GM21619 (cell line): ENCODE measurements around the gene NUTF2.

Experiments
- ATAC-seq: cut with Tn5 transposase; IDR thresholded peaks from one replicate; pipeline ENCODE4 v1.9.1; 2021; ENCODE audit not compliant: unreplicated experiment

The NUTF2 gene

GRCh38 chr16:67846320-67847063, at the start of gene NUTF2:
Gene NUTF2, plus strand, starts transcription at chr16:67846933. Its CDS starts 18,198 bp downstream, at chr16:67865131.
- ATAC-seq, result peak; percentile 46

DNA sequence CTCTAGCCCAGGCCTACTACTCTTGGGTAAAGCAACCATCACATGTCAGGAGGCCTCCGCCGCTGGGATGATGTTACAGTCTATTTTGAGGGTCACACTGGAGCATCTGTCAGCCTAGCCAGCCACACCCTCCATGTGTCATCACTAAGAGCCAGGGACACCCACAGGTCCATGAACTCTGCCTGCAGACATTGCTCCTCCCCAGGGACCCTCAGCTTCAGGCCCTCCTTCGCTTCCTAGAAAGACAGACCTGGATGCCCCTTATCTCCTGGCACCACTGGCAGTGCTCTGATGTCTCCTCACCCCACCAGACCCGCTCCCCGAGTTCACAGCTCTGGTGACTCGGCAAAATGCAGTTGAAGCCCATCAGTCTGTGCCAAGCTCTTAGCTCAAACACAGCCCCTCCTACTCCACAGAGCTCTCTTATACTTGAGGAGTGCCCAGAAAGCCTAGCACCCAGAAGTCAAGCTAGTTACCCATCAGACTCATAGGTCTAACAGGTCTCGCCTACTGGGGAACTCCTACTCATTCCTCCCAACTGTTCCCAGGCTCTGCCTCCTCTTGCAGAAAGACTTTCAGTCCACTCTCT, 46.3 kb upstream of the NUTF2 start:
- ATAC-seq, result no peak

- ATAC-seq, result no peak
Measured at GRCh38 chr16:67801241-67801640, 45.5 kb upstream of the NUTF2 start.

DNA sequence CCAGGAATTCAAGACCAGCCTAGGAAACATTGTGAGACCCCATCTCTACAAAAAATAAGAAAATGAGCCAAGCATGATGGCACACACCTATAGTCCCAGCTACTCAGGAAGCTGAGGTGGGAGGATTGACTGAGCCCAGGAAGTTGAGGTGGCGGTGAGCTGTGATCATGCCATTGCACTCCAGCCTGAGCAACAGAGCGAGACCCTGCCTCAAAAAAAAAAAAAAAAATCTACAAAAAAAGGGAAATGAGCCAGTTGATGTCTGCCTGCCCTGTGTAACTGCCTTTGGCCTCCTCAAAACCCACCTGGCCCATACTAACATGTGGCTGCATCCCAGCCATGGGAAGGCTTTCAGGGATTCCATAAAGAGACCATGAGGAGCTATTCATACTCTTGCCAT, 44.9 kb upstream of the NUTF2 start:
- ATAC-seq, result no peak

DNA sequence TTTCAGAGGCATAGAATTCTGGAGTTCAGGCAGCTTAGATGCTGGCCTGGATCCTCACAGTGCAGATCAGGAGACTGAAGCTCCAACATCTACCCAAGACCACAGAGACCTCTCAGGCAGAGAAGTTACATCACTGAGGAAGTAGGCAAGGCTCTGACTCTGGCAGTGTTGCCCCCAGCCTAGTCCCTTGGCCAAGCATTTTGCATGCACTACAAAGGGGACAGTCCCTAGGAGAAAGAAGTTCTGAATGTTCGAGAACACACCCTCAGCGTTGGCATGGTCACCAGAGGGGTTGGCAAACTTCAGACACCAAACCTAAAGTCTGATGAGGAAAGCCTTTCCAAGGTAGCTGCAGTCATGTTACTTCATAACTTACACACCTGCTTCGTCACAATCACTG, 42.8 kb upstream of the NUTF2 start:
- no peak for ATAC-seq

DNA sequence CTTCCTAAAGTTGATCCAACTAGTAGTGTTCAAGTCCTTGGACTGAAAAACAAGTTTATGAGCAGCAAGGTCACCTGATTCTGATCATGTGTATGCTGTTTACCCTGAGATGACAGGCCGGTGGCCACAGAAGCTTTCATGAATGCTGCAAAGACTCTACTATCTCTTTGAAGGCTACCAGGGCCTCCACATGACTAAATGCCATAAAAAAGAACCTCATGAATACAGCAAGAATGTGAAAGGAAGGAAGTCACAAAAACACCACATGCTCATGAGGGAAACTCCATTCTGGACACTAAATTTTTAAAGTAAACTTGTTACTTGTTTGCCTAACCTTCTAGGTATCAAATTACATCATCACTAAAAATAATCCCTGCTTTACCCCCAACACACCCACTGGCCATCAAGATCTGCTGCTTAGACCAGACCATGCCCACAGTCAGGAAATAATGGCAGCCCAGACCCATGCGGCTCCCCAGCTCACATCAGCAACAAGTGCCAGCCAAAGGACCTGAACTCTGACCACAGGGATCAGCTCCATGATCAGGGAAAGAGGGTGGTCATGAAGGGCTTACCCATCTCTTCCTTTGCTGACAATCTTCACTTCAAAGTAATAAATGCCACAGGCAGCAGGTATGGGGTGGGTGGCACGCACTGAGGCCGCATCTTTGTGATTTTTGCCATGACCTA, 41.7 kb upstream of the NUTF2 start:
- no peak for ATAC-seq

DNA sequence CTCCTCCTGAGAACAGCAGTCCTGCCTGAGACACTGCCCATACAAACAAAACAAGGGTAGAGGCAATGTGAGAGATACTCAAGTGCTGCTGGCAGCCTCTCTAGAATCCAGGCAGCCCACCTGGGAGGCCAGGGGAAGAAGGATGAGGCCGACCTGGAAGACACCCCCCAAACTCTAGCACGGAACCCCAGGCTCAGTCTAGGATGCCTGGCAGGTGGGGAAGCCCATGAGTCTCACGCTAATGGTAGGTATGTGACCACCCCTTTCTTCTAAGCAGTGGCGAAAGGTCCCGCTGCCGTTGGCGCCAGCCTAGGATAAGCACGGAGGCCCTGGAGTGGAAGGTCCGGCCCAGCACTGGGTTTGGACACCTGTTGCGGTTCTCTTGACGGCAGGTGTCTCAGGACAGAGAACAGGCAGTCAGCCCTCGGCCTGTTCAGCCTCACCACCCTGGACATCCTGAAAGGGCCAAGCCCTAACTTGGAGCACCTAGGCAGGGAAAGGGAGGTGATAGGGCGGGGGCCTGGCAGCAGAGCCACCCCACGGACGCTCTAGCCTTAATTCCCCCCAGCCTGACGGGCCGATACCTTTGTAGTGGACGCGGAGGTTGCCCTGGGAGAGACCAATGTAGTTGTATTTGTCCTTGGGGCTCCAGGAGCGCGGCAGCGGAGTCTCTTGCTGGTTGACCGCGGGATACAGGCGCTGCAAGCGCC, 40.9 kb upstream of the NUTF2 start:
- no peak for ATAC-seq

DNA sequence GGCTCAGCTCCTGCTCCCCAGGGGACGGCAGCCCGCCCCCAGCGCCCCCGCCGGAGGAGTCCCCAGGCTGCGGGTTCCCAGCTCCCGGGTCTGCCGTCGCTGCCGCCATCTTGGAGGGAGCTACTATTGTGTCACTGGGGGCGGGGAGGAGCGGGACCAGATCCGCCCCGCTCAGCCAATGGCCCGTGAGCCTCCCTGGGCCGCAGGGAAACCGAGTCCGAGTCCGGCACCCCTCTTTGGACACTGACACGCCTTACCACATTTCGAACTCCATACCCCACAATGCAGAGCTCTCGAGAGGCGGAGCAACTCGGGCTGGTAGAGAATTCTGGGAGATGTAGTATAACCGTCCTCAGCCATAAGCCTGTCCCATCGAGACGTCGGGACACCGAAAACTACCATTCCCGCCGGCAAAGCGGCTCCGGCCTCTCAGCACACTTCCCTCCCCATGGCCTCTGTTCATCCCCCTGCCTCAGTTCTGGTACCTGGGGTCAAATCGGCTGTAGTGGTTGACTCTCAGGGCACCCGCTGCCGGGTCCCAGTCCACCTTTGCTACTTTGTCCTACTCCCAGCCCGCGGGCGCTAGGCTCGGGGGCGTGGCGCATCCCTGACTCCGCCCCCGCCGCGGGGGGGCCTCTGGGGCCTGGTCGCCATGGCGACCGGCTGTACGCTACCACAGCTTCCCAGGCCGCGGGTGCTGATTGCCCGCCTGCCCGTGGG, 40.1 kb upstream of the NUTF2 start, which contains the start of the genes RANBP10 and TSNAXIP1:
TSS of gene RANBP10 (minus strand) at position 133 of the 720 bp plus-strand sequence. CDS start at position 109, 24 bp downstream.
TSS of gene TSNAXIP1 (plus strand) at position 462 of the 720 bp plus-strand sequence. CDS start 261 bp downstream, outside the sequence.
- ATAC-seq, result peak; percentile 90

GRCh38 chr16:67807148-67807682, 39.5 kb upstream of the NUTF2 start:
- no peak for ATAC-seq

GRCh38 chr16:67811899-67812298, 34.8 kb upstream of the NUTF2 start:
- ATAC-seq, result no peak

DNA sequence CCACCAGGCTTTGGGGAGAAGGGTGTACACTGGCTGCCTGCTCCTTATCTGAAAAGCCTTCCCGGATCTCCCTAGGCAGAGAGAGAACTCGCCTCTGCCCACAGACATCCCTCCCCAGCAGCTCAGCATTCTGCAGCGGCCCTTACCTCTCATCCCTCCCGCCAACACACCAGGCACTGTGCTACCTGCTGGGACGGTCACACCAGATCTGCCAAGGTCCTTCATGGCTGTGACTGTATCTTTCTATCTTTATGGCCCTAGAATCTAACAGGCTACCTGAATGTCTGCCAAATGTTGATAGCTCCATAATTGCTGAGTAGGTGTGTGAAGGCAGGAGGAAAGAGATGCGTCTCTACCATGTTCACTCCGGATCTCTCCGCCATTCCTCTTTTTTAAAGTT, 32.2 kb upstream of the NUTF2 start:
- no peak for ATAC-seq

DNA sequence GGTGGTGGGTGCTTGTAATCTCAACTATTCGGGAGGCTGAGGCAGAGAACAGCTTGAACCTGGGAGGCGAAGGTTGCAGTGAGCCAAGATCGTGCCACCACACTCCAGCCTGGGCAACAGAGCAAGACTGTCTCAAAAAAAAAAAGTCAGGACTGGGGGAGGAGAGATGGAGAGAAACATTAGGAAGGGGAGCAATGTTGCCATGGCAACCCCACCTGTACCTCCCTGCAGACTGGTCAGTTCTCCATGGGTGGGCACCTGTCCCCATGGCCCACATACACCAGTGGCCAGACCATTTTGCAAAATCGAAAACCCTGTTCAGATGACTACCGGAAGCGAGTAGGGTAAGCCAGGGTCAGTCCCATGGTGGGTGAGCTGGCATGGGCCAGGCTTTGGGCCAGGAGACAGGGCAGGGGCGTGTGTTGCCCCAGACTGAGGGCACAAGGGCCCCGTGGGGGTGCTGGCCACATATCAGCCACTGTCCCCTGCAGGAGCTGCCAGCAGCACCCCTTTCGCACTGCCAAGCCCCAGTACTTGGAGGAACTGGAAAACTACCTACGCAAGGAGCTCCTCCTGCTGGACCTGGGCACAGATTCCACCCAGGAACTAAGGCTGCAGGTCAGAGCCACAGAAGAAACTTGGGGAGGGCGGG, 26.0 kb upstream of the NUTF2 start:
- no peak for ATAC-seq

GRCh38 chr16:67822511-67822910, 24.2 kb upstream of the NUTF2 start:
- no peak for ATAC-seq

GRCh38 chr16:67825119-67825518, 21.6 kb upstream of the NUTF2 start:
- no peak for ATAC-seq

DNA sequence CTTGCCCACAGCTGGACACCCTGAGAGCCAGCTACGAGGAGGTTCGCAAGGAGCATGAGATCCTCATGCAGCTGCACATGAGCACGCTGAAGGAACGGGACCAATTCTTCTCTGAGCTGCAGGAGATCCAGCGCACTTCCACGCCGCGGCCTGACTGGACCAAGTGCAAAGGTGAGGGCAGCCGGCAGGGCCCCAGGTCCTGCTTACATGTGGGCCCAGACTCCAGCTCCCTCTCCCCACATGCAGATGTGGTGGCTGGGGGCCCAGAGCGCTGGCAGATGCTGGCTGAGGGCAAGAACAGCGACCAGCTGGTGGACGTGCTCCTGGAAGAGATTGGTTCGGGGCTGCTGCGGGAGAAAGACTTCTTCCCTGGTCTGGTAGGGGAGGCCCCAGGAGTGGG, 20.8 kb upstream of the NUTF2 start:
- ATAC-seq, result no peak

GRCh38 chr16:67828651-67829050, 18.1 kb upstream of the NUTF2 start:
- no peak for ATAC-seq

DNA sequence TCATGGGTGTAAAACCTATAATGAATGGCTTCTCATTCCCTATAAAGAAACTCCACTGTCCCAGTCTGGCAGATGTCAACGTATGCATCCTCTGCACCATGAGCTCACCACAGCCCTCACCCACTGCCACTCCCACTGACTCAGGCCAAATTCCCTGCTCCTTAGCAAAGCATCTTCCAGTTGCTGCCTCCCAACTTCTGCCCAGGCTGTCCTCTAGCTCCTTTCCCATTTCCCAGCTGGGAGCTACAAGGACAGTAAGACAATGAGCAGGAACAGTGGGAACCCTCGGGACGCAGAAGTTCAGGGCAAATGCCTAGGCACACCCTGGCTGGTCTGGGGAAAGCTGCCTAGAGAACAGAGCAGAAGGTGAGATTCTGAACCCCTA, 13.7 kb upstream of the NUTF2 start:
- ATAC-seq, result no peak

DNA sequence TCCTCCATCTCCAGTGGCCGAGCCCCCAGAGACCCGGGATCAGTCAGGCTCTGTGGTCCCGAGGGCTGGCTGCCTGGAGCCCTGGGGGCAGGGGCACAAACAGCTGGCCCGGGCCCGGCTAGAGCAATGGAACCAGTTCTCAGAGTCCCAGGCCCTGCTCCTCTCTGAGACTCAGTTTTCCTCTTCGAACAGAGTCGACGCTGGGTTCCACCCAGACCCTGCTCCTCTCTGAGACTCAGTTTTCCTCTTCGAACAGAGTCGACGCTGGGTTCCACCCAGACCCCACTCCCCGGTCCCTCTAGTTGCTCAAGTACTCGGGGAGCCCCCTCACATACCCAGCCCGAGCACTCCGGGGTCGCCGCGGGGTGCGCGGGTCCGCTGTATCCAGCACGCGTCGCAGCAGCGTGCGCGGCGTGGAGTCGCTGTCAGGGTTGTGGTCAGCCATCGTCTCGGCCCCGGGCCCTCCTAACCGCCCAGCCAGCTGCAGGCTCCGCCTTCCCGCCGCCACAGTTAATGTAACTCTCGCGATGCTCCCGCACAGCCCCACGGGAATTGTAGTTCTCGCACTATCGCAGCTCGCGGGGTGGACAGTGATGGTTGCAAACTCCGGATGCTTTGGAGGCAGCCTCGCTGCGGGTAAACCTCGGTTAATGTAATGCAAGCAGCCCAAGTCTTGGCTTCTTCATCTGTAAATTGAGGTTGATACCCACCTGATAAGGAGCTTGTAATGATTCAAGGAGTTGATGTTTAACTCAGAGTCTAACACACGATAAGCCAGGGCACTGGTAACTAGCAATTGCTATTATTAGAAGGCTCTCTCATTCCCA, 13.1 kb upstream of the NUTF2 start:
- peak; percentile 96 for ATAC-seq

GRCh38 chr16:67834242-67834614, 12.5 kb upstream of the NUTF2 start:
- no peak for ATAC-seq
